OCI-LY1 (cell line): ENCODE results near the gene PRLHR.

Experiments used
- EZH2 ChIP-seq: fragments of 200-600 bp; sonication (generic), shearing (Covaris generic); IDR thresholded peaks from 2 replicates; pipeline ENCODE4 v1.8.0; 2017; ENCODE audit warnings: borderline replicate concordance, mixed run types, mild to moderate bottlenecking, antibody characterized with exemption, low read length, moderate library complexity, mixed read lengths
- TF ChIP-seq, protein P1 (sequence below): fragments of 200-600 bp; sonication (generic), shearing (Covaris generic); IDR thresholded peaks from 2 replicates; pipeline ENCODE4 v1.5.1; 2017; ENCODE audit warnings: mild to moderate bottlenecking, antibody characterized with exemption, low read length, moderate library complexity, mixed read lengths

- TF ChIP-seq, protein P1, sequence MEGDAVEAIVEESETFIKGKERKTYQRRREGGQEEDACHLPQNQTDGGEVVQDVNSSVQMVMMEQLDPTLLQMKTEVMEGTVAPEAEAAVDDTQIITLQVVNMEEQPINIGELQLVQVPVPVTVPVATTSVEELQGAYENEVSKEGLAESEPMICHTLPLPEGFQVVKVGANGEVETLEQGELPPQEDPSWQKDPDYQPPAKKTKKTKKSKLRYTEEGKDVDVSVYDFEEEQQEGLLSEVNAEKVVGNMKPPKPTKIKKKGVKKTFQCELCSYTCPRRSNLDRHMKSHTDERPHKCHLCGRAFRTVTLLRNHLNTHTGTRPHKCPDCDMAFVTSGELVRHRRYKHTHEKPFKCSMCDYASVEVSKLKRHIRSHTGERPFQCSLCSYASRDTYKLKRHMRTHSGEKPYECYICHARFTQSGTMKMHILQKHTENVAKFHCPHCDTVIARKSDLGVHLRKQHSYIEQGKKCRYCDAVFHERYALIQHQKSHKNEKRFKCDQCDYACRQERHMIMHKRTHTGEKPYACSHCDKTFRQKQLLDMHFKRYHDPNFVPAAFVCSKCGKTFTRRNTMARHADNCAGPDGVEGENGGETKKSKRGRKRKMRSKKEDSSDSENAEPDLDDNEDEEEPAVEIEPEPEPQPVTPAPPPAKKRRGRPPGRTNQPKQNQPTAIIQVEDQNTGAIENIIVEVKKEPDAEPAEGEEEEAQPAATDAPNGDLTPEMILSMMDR = no peak
- no peak for TF ChIP-seq EZH2
These were observed 30.8 kb downstream of the PRLHR start for GRCh38 chr10:118564652-118565051.
